ENCODE measurements around the gene ANKRD26.
"Not testable (repeated sequence)": the region's sequence is repeated elsewhere in the genome, so short reads cannot be mapped to it uniquely, and the experiment has no call there.

The ANKRD26 gene

DNA sequence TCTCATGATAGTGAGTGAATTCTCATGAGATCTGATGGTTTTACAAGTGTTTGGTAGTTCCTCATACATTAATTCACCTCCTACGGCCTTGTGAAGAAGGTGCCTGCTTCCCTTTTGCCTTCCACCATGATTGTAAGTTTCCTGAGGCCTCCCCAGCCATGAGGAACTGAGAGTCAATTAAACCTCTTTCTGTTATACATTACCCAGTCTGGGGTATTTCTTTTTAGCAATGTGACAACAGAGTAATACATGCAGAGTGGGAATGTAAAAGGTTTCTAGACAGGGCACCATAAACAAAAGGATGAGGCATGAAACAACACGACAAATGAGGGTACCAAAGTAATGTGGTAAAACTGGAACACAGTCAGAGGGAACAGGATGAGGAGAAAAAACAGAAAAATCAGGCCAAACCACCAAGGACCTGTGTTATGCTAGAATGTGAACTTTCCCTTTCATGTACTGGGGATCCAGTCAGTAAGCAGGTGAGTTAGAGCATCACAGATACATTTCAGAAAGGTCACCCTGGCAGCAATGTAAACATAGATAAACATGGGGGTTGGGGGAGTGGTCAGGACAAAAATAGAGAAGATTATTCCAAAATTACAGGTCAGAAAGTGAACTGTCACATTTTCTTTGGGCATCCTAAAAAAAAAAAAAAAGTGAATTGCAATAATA, 31.9 kb downstream of the ANKRD26 start:
- in situ Hi-C loops (cut with HindIII; ENCODE audit: low sequenced_read_pairs) = no loop called here
- no peak for DNase-seq (ENCODE audit: low read depth)
- TF ChIP-seq, protein P1, sequence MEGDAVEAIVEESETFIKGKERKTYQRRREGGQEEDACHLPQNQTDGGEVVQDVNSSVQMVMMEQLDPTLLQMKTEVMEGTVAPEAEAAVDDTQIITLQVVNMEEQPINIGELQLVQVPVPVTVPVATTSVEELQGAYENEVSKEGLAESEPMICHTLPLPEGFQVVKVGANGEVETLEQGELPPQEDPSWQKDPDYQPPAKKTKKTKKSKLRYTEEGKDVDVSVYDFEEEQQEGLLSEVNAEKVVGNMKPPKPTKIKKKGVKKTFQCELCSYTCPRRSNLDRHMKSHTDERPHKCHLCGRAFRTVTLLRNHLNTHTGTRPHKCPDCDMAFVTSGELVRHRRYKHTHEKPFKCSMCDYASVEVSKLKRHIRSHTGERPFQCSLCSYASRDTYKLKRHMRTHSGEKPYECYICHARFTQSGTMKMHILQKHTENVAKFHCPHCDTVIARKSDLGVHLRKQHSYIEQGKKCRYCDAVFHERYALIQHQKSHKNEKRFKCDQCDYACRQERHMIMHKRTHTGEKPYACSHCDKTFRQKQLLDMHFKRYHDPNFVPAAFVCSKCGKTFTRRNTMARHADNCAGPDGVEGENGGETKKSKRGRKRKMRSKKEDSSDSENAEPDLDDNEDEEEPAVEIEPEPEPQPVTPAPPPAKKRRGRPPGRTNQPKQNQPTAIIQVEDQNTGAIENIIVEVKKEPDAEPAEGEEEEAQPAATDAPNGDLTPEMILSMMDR (IDR thresholded peaks at IDR 0.05; ENCODE audit: low read depth, low read length, missing control alignments) = no peak
- H3K4me3 ChIP-seq (ENCODE audit: low read depth, low read length) = no peak overlapping the region

DNA sequence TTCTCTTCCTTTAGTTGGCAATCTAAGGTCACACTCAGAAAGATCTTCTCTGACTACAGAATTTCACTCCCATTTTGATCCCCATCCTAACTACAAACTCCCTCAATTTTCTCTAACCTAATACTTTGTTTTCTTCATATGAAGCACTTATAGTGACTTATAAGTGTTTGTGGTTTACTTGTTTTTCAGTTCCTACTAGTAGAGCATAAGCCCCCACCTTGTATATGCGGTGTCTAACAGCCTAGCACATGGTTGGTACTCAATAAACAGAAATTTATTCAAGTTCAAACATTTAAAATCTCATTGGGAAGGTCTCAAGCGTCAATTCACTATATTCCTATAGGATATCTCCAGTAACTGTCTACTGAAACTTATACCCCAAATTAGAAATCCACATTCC, 35.2 kb downstream of the ANKRD26 start:
- no peak for DNase-seq (ENCODE audit: low read depth)
- no peak overlapping the region for H3K4me3 ChIP-seq (ENCODE audit: low read depth, low read length)
- in situ Hi-C loops (cut with HindIII; ENCODE audit: low sequenced_read_pairs) = no loop called here
- TF ChIP-seq, protein P1 (IDR thresholded peaks at IDR 0.05; ENCODE audit: low read depth, low read length, missing control alignments) = no peak

DNA sequence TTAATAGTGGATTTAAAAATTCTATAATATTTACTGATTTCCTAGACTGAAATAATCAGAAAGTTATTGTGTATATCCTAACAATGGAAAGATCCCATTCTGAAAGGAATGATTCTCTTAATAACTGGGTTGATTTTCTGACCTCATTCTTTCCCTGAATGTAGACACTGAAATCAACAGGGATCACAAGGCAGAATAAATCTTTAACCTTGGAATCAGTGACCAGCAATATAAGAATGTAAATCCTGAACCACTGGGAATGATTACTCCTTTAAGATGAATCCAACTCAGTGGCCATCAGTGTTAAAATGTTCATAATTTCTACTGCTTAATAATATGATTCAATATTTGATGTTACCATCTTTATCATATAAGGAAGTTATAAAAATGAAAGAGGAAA, 47.6 kb downstream of the ANKRD26 start:
- no peak for DNase-seq (ENCODE audit: low read depth)
- no peak overlapping the region for H3K4me3 ChIP-seq (ENCODE audit: low read depth, low read length)
- TF ChIP-seq, protein P1 (IDR thresholded peaks at IDR 0.05; ENCODE audit: low read depth, low read length, missing control alignments) = no peak
- in situ Hi-C loops (cut with HindIII; ENCODE audit: low sequenced_read_pairs) = no loop called here

DNA sequence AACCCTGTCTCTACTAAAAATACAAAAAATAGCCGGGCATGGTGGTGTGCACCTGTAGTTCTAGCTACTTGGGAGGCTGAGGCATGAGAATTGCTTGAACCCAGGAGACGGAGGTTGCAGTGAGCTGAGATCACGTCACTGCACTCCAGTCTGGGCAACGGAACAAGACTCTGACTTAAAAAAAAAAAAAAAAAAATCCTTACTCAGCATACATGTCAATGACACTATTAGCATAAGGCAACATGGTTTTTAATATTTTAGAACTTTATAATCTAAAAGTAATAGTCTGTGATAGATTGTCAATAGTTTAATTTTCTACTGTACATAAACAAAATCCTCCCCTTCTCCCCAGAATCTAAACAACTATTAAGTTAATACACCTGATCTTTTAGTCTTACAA, 55.0 kb downstream of the ANKRD26 start:
- DNase-seq (ENCODE audit: low read depth); H3K4me3 ChIP-seq (ENCODE audit: low read depth, low read length); in situ Hi-C loops (cut with HindIII; ENCODE audit: low sequenced_read_pairs): not testable (repeated sequence)

DNA sequence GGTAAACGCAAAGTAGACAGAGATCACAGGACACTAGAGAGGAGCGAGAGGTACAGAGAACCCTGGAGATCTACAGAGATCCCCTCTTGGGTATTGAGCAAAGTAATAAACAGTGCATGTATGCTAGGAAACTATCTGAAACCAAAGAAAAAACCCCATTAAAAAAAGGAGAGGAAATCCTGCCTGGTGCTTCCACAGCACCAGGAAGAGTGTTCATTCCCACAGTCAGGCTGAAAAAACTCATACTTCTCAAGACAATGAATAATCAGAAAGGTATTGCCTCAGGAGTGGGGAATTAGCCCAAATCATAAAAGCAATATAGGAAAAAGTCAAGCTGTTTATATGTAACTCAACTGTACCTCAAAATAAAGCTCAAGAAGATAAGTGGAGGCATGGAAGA, 59.1 kb downstream of the ANKRD26 start:
- no peak overlapping the region for H3K4me3 ChIP-seq (ENCODE audit: low read depth, low read length)
- TF ChIP-seq, protein P1 (IDR thresholded peaks at IDR 0.05; ENCODE audit: low read depth, low read length, missing control alignments) = no peak
- no peak for DNase-seq (ENCODE audit: low read depth)
- in situ Hi-C loops (cut with HindIII; ENCODE audit: low sequenced_read_pairs) = no loop called here

DNA sequence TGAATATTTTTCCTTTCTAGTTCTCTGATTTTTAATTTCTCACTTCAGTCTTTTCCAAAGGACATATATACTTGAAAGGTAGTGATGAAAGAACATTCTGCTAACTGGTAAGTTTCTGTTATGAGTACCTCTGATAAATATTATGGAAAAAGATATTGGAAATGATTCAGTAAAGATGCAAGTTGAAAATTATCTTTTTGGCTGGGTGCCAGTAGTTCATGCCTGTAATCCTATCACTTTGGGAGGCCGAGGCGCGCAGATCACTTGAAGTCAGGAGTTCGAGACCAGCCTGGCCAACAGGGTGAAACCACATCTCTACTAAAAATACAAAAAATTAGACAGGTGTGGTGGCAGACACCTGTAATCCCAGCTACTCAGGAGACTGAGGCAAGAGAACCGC, 62.1 kb downstream of the ANKRD26 start:
- in situ Hi-C loops (cut with HindIII; ENCODE audit: low sequenced_read_pairs) = no loop called here
- no peak overlapping the region for H3K4me3 ChIP-seq (ENCODE audit: low read depth, low read length)
- TF ChIP-seq, protein P1 (IDR thresholded peaks at IDR 0.05; ENCODE audit: low read depth, low read length, missing control alignments) = no peak
- DNase-seq (ENCODE audit: low read depth) = no peak

DNA sequence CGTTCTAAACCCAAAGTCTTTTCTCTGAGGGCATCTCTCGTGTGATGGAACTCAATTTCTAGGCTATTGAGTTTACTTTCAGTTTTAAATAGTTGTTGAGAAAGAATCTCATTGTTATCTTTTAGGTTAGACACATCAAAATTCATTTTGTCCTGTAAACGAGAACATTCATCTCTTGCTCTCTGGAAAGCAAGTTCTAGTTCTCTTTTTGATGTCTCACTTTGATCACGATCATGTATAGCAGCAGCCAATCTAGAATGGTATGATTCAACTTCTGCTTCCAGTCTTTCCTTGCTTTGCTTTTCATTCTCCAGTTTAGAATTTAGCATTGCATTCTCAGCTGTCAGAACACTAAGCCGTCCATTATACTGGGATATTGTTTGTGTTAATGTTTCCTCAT, 65.1 kb downstream of the ANKRD26 start:
- TF ChIP-seq, protein P1 (IDR thresholded peaks at IDR 0.05; ENCODE audit: low read depth, low read length, missing control alignments) = no peak
- in situ Hi-C loops (cut with HindIII; ENCODE audit: low sequenced_read_pairs) = no loop called here
- no peak overlapping the region for H3K4me3 ChIP-seq (ENCODE audit: low read depth, low read length)
- no peak for DNase-seq (ENCODE audit: low read depth)

All from astrocyte of the cerebellum (primary cell).